GM19438 (cell line): ENCODE measurements around the gene NKX1-2.

Experiments
- ATAC-seq: cut with Tn5 transposase; IDR thresholded peaks from one replicate; pipeline ENCODE4 v1.9.1; 2021; ENCODE audit warnings: low read depth; ENCODE audit not compliant: unreplicated experiment

Gene NKX1-2

DNA sequence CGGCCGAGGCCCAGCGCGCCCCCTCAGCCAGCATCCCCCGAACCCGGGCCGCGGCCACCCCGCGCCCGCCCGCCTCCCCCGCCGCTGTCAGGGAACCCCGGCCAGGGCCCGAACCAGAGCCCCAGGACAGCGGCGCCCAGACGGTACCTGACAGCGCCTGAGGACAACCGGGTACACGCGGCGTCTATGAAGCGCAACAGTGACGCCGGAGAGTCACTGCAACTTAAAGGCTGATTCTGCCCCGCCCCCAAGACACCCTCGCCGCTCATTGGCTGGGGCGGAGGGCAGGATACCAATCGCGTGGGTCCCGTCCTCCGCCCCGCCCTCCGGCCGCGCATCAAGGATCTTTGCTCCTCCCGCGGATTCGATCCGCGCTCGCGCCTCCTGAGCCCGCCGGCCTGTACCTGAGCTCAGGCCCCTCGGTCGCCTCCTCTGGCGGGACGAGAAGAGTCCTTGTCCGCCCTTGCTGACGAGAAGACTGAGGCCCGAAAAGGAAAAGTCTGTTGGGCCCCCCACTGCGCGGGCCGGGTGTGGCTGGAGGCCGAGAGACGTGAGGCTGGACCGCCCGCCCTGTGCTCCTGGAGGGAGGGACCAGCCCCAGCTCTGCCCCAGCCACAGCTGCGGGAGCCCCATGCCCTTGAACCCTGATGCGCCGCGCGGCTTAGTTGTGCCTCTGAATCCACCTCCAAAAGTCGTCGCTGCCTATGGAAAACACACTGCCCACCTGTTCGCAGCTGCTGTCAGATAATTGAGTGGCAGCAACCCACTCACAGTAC lies 30.9 kb downstream of the NKX1-2 start, which contains the start of gene OAT:
Gene OAT (minus strand): TSS at position 198 of the 776 bp plus-strand sequence. CDS start 6,752 bp downstream, outside the sequence.
- peak; percentile 98 for ATAC-seq

DNA sequence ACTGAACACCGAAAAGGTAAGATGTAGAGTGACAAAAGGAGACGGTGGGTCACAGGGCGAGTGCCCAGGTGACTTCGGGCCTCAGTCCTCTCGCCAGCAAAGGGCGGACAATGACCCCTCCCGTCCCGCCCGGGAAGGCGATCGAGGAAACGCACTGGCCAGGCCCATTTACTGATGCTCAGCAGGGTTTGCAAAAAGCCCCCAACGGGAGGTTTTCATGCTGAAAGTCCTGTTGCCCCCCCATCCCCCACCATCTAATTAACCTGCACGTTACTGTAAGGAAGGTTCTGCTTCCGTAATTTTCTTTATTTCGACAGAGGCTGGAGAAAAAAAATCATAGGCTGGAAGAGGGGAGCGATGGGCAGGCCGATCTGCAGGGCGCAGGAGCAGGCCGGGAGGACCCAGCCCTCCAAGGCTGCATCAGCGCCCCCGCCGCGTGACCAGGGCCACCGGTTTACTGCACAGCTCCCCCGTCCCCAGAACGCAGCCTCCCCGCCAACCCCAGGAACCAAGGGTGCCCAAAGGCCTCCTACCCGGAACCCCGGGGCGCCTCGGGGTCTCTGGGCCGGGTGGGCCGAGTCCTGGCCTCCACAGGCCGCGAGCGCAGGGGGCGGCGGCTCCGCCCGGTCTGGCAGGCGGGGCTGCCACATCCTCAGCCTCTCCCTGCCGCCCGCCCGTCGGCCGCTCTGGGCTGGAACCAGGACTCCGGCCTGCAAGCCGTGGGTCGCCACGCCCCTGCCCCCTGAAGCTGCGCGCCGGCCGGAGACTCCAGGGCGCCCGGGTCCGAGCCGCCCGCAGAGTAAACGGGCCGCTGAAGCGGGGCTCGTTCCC lies 31.7 kb downstream of the NKX1-2 start:
- peak; percentile 39 for ATAC-seq

DNA sequence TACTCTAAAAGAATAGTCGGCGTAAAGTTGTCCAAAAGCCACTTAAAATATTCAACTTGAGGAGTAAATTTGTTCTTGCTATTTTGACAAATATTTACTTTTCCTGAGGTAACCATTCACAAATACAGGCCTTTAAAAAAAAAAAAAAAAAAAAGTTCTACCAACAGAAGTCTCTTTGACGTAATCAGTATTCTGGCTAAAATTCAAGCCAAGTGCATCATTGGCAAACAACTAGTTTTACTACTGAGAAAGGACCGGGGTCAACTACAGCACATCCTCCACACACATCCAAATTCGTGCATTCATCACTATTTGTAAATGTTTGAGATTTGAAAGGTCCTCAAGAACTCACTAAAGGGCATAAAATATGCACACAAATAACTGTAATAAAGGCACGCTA lies 33.1 kb downstream of the NKX1-2 start:
- ATAC-seq: no peak

DNA sequence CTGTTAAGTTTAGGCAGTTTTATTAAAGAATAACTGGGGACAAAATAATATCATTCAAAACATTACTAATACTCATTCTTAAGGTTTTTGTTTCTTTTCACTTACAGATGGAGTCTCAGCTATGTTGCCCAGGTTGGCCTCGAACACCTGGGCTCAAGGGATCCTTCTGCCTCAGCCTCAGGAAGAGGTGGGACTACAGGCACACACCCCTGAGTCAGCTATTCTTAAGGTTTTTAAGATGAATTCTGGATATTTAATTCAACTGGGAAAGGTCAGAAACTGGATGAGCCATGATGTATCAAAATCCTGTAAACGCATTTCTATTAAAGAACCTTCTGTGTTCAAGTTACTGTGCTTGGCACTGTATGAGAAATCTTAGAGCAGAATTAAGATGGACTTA lies 34.6 kb downstream of the NKX1-2 start:
- ATAC-seq: no peak

DNA sequence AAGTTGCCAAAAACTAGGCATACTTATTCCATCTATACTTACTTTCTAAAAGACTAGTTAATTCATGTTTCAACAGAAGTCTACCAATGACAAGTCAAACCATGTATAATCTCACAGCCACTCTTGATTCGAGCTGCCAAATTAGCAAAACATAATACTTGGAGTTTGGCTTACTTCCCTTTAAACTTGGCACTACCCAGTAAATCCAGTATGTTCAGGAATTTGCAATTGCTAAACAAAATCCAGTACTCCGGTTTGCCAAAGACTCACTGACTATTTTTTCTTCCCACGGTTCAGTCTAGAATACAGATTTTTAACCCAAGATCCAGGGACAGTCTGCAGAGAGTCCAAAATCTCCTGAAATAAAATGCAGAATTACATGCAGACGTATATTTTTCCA lies 35.8 kb downstream of the NKX1-2 start:
- ATAC-seq: no peak

DNA sequence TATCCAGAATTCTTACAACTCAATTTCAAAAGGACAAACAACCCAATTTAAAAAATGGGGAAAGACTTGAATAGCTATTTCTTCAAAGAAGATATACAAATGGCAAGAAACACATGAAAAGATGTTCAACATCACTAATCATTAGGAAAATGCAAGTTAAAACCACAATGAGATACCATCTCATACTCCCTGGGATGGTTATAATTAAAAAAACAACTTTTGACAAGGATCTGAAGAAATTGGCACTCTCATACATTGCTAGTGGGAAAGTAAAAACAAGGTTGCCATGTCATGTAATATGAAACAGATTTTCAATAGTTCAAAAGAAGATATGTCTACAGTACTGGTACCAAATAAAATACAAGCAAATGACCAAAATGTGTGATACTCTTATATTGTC lies 40.1 kb downstream of the NKX1-2 start:
- no peak for ATAC-seq

DNA sequence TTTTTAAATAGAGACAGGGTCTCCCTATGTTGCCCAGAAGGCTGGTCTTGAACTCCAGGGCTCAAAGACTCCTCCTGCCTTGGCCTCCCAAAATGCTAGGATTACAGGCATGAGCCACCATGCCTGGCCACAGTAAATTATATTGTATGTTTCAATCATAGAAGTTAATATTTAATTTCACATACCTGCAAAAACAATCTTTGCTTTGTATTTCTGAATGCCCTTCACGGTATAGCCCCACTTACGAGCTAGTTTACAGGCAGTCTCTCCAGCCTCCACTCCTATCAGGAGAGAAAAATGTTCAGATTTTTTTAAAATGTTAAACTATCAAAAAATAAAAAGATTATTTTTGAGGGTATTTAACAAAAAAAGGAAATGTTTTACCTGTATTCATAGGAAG lies 41.5 kb downstream of the NKX1-2 start:
- no peak for ATAC-seq

DNA sequence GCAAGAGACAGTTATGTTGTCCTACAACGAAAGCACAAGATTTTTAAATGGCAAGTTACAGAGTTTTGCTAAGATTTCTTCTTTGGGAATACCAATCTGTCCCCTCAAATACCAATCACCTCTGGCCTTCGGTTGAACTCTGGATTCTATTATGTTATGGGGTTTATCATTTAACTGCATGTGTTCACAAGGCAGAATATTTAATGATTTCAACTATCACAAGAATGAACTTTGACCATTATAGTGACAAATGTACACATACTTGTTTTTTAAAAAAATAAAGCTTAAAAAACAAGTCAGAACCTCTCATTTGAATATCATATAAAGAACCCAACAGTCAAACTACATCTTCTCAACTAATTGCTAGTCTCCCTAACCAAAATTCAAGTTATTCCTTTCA lies 42.4 kb downstream of the NKX1-2 start:
- no peak for ATAC-seq

DNA sequence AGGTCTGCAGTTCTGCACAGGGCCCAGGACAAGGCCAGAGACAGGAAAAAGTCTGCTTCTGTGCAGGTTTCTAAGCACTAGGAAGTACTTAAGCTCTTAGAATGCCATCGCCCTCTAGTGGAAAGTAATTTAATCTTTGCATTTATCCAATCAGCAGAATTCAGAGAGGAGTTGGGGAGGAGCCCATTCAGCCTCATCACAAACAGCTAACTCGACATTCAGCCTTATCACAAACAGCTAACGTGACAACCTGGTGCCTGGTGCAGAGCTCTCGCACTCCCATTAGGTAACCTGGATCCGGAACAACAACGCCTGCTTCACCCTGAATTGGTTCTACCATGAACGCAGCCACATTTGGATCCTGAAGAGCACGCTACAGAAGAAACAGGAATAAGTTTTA lies 46.3 kb downstream of the NKX1-2 start:
- peak; percentile 93 for ATAC-seq

DNA sequence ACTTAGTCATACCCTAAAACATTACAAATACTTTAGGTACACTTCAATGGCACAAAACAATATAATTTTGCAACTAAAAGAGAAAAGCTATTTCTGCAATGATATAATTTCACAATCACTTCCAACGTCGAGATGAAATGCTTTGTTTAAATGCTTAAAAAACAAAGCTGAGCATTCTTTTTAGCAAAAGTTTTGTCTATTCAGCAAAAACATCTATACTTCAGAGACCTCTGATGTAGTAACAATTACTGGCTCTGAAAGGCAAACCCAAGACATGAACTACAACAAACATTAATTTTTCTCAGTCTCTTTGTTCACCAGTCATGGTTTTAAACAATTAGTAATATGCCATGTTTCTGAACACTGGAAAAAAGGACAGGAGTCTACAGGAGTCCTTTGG lies 47.6 kb downstream of the NKX1-2 start:
- ATAC-seq: no peak

DNA sequence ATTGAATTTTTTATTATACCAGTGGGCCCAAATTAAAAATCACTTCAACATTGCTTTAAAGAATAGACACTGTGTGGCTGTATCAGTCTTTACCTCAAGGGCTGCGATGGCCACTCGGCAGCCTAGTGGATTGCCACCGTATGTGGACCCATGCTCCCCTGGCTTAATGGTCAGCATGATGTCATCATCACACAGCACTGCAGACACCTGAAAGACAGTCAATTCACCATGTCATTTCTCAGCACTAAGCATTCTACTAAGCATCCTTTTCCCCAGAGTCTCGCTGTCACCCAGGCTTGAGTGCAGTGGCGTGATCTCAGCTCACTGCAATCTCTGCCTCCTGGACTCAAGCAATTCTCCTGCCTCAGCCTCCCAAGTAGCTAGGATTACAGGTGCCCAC lies 48.2 kb downstream of the NKX1-2 start:
- no peak for ATAC-seq
